A549 (cell line): Measurements from ENCODE around the gene LRRC3B.

Experiments used
- CHD4 ChIP-seq: fragments of 200-600 bp; sonication (generic); IDR thresholded peaks from 2 replicates; pipeline ENCODE4 v1.6.1; 2016; ENCODE audit warnings: antibody characterized with exemption, mild to moderate bottlenecking, borderline replicate concordance
- CTCF ChIP-seq: fragments of >200 bp; sonication (Bioruptor Twin); formaldehyde crosslinking; IDR thresholded peaks from 3 replicates; pipeline ENCODE4 v1.5.1; 2016
- MAX ChIP-seq: IDR thresholded peaks from 2 replicates; pipeline ENCODE4 v1.6.1; 2012
- MYC ChIP-seq: IDR thresholded peaks from 2 replicates; pipeline ENCODE4 v1.6.1; 2012; ENCODE audit warnings: mild to moderate bottlenecking, inconsistent platforms, low read length, improper control_type of control experiment, borderline replicate concordance
- TFCP2L1 ChIP-seq: fragments of 250-450 bp; sonication (Bioruptor Pico); IDR thresholded peaks from 2 replicates; pipeline ENCODE4 v1.5.0; 2021; ENCODE audit warnings: mild to moderate bottlenecking
- TF ChIP-seq, protein P1 (sequence below): fragments of 450-650 bp; IDR thresholded peaks from 2 replicates; pipeline ENCODE4 v1.6.1; 2014; ENCODE audit warnings: antibody characterized with exemption

DNA sequence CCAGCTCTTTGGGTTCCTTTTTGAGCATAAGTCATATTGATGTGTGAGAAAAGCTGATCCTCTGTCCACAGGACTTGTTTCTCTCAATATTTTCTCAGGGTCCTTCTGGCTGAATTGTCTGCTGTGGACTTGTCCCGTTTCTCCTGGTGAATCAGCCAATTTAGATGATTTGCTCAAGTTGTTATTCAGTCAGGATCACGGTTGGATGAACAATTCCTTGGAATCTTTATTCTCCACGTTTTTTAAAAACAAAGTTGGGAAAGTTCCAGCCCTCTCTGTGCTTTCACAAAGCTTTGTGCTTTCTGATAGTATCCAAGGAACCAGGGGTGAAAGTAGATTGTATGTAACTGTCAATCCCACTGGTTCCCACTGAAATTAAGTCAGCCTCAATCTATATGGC lies 61.3 kb downstream of the LRRC3B start:
- TF ChIP-seq CTCF (no peak), MAX (no peak), CHD4 (no peak), MYC (no peak), TFCP2L1 (CRISPR knock-in tag) (no peak)
- TF ChIP-seq, protein P1, sequence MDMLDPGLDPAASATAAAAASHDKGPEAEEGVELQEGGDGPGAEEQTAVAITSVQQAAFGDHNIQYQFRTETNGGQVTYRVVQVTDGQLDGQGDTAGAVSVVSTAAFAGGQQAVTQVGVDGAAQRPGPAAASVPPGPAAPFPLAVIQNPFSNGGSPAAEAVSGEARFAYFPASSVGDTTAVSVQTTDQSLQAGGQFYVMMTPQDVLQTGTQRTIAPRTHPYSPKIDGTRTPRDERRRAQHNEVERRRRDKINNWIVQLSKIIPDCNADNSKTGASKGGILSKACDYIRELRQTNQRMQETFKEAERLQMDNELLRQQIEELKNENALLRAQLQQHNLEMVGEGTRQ: no peak
